HG02973 (cell line): ENCODE results near the gene ZNF106.

Experiments used
- ATAC-seq: cut with Tn5 transposase; IDR thresholded peaks from one replicate; pipeline ENCODE4 v1.9.1; 2021; ENCODE audit warnings: moderate library complexity; ENCODE audit not compliant: unreplicated experiment

ZNF106 gene

GRCh38 chr15:42490671-42491538, at the start of gene ZNF106:
TSS of gene ZNF106 (minus strand) at chr15:42491141. CDS start at chr15:42472289, 18,852 bp downstream.
- peak; percentile 40 for ATAC-seq

- no peak for ATAC-seq
Measured at GRCh38 chr15:42533246-42533645, 42.3 kb upstream of the ZNF106 start.

GRCh38 chr15:42528970-42529369, 38.0 kb upstream of the ZNF106 start:
- no peak for ATAC-seq

- no peak for ATAC-seq
Measured at GRCh38 chr15:42523331-42523730, 32.4 kb upstream of the ZNF106 start.

- ATAC-seq, result no peak
Measured at GRCh38 chr15:42511007-42511391, 20.1 kb upstream of the ZNF106 start.

GRCh38 chr15:42510258-42511006, 19.5 kb upstream of the ZNF106 start:
- no peak for ATAC-seq

- no peak for ATAC-seq
Measured at GRCh38 chr15:42508263-42508690, 17.3 kb upstream of the ZNF106 start.

- ATAC-seq, result no peak
Measured at GRCh38 chr15:42507514-42507913, 16.6 kb upstream of the ZNF106 start.

GRCh38 chr15:42504631-42505030, 13.7 kb upstream of the ZNF106 start:
- ATAC-seq, result peak; percentile 13

- ATAC-seq, result no peak
Measured at GRCh38 chr15:42503825-42504224, 12.9 kb upstream of the ZNF106 start.

GRCh38 chr15:42502477-42502876, 11.5 kb upstream of the ZNF106 start:
- no peak for ATAC-seq

GRCh38 chr15:42499858-42500609, 9.1 kb upstream of the ZNF106 start:
- ATAC-seq, result no peak

GRCh38 chr15:42498212-42499068, 7.5 kb upstream of the ZNF106 start:
- ATAC-seq, result no peak

- peak; percentile 71 for ATAC-seq
Measured at GRCh38 chr15:42495361-42496212, 4.6 kb upstream of the ZNF106 start, which contains the start of gene SNAP23. TSS of gene SNAP23 (plus strand) at chr15:42495634. CDS start at chr15:42511847, 16,213 bp downstream.

GRCh38 chr15:42494998-42495360, 4.0 kb upstream of the ZNF106 start:
- ATAC-seq, result no peak

GRCh38 chr15:42493679-42494078, 2.7 kb upstream of the ZNF106 start:
- no peak for ATAC-seq

GRCh38 chr15:42491539-42492225, 741 bp upstream of the ZNF106 start:
- ATAC-seq, result no peak

- ATAC-seq, result no peak
Measured at GRCh38 chr15:42490291-42490670, 660 bp downstream of the ZNF106 start.

GRCh38 chr15:42483677-42484076, 7.3 kb downstream of the ZNF106 start:
- ATAC-seq, result no peak
